ENCODE data around the gene MEGF9. TPM values are rescaled to one million over a fixed set of nuclear protein-coding genes. Genes with fewer than 3 reads are reported as not detected.
"Not testable (repeated sequence)": the region's sequence is repeated elsewhere in the genome, so short reads cannot be mapped to it uniquely, and the experiment has no call there.

Gene MEGF9
- total RNA-seq, 4 donors from 2014 or later = 19.7 to 24.7 (median 21.5) TPM

DNA sequence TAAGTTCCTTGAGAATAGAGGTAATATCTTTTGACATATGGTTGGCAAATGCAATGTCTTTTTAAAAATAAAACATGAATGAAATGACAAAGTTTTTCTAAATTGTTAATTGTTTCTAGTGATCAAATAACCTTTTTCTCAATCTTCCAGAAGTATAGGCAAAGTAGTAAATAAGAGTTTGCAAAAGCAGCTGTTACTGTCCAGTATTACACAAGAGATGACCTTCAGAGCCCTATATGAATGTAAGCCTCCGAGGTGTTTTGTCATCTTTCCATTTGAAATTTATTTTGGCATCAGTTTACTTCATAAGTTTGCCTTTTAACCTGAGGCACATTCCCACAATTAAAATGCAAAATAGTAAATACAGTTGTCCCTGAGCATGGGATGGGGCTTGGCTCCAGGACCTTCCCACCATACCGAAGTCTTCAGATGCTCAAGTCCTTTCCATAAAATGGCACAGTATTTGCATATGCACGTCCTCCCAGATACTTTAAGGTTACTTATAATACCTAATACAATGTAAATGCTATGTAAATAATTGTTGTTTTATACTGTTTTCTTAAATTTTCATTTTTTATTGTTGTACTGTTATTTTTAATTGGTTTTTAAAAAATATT lies 65.6 kb downstream of the MEGF9 start:
- no peak for TF ChIP-seq POLR2A (IDR thresholded peaks at IDR 0.05)
- TF ChIP-seq POLR2AphosphoS5 (IDR thresholded peaks at IDR 0.05) = no peak
- TF ChIP-seq EP300 (IDR thresholded peaks at IDR 0.05) = no peak
- TF ChIP-seq, protein P1, sequence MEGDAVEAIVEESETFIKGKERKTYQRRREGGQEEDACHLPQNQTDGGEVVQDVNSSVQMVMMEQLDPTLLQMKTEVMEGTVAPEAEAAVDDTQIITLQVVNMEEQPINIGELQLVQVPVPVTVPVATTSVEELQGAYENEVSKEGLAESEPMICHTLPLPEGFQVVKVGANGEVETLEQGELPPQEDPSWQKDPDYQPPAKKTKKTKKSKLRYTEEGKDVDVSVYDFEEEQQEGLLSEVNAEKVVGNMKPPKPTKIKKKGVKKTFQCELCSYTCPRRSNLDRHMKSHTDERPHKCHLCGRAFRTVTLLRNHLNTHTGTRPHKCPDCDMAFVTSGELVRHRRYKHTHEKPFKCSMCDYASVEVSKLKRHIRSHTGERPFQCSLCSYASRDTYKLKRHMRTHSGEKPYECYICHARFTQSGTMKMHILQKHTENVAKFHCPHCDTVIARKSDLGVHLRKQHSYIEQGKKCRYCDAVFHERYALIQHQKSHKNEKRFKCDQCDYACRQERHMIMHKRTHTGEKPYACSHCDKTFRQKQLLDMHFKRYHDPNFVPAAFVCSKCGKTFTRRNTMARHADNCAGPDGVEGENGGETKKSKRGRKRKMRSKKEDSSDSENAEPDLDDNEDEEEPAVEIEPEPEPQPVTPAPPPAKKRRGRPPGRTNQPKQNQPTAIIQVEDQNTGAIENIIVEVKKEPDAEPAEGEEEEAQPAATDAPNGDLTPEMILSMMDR (IDR thresholded peaks at IDR 0.05) = no peak
- 90 to 96% methylated on average over 2 to 3 of the region's 3 CpGs for WGBS, 2 donors (ENCODE audit: low coverage in 1 of 2)
- Histone ChIP-seq H3K36me3 (no peaks in the 10 kb centered on the region), H3K27me3 (no peaks in the 10 kb centered on the region), H3K9me3 (no peaks in the 10 kb centered on the region), H3K4me1 (no peaks in the 10 kb centered on the region), H3K4me3 (no peak overlapping the region), H3K27ac (no peak overlapping the region)
- no peak for ATAC-seq

DNA sequence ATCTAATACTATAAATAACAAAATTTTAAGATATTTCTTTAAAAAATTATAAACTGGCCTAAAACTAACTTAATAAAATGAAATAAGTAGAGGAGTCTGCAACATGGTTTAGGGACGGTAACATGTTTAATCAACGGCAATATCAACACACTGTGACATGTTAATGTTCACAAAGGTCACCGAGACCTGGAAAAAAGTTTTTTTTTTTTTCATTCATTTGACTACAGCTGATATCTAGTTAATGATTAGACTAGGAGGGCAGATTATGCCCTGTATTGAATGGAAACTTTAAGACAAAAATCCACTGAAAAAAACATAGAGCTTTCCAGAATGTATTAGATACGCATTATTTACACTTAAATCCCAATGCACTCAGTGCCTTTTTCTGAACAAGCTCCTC lies 67.3 kb downstream of the MEGF9 start:
- TF ChIP-seq POLR2AphosphoS5 (IDR thresholded peaks at IDR 0.05) (no peak), POLR2A (IDR thresholded peaks at IDR 0.05) (no peak), EP300 (IDR thresholded peaks at IDR 0.05) (no peak)
- TF ChIP-seq, protein P1 (IDR thresholded peaks at IDR 0.05) = no peak
- Histone ChIP-seq H3K9me3 (no peaks in the 10 kb centered on the region), H3K36me3 (no peaks in the 10 kb centered on the region), H3K27ac (no peak overlapping the region), H3K27me3 (no peaks in the 10 kb centered on the region), H3K4me3 (no peak overlapping the region), H3K4me1 (no peaks in the 10 kb centered on the region)
- no peak for ATAC-seq
- WGBS, 2 donors (ENCODE audit: low coverage in 1 of 2) = 95 to 98% methylated on average over 4 of the region's 4 CpGs

DNA sequence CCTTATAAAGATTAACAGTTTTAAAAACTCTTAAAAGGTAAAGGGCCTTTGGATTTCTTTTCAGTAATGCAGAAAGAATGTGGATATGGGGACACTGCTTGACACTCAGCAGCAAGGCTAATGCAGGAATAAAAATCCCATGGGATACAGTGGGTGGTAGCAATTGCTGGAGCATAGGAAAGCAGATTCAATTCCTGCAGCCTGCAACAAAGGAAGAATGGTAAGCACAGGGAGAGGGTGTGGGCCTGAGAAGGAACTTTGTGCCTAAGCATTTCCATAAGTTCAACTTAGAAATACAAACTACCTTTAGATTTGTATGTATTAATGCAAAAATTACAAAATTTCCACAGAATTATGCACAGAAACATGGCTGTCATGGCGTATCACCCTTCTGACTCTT lies 68.5 kb downstream of the MEGF9 start:
- ATAC-seq = no peak
- Histone ChIP-seq H3K4me1 (no peaks in the 10 kb centered on the region), H3K27ac (no peak overlapping the region), H3K27me3 (no peaks in the 10 kb centered on the region), H3K36me3 (no peaks in the 10 kb centered on the region), H3K4me3 (no peak overlapping the region), H3K9me3 (no peaks in the 10 kb centered on the region)
- TF ChIP-seq POLR2A (IDR thresholded peaks at IDR 0.05) = no peak
- TF ChIP-seq EP300 (IDR thresholded peaks at IDR 0.05) = no peak
- WGBS, 2 donors (ENCODE audit: low coverage in 1 of 2) = 95 to 100% methylated on average over 1 of the region's 1 CpG

DNA sequence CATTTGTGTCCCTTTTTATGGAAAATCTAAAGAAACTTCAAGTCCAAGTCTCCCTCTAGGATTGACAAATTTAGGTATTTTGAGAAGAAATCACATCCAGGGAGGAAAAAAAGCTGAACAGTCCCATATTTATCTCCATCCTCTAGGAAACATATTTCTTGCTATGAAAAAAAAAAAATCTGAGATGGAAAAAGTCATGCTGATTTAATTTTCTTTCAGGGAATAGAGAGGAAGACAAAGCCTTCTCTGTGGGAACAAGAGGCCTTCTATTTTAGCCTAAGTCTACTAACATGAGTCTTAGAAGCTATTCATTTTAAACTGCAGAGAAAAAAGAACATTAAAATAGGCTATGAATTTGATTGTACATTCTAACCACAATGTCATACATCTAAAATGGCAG lies 71.2 kb downstream of the MEGF9 start:
- H3K4me1 ChIP-seq = no peaks in the 10 kb centered on the region
- no peak for ATAC-seq
- no peaks in the 10 kb centered on the region for H3K36me3 ChIP-seq
- H3K27ac ChIP-seq = no peak overlapping the region
- no peaks in the 10 kb centered on the region for H3K9me3 ChIP-seq
- H3K4me3 ChIP-seq = no peak overlapping the region
- TF ChIP-seq POLR2A (IDR thresholded peaks at IDR 0.05) (no peak), POLR2AphosphoS5 (IDR thresholded peaks at IDR 0.05) (no peak), EP300 (IDR thresholded peaks at IDR 0.05) (no peak)
- TF ChIP-seq, protein P1 (IDR thresholded peaks at IDR 0.05) = no peak
- H3K27me3 ChIP-seq = no peaks in the 10 kb centered on the region

DNA sequence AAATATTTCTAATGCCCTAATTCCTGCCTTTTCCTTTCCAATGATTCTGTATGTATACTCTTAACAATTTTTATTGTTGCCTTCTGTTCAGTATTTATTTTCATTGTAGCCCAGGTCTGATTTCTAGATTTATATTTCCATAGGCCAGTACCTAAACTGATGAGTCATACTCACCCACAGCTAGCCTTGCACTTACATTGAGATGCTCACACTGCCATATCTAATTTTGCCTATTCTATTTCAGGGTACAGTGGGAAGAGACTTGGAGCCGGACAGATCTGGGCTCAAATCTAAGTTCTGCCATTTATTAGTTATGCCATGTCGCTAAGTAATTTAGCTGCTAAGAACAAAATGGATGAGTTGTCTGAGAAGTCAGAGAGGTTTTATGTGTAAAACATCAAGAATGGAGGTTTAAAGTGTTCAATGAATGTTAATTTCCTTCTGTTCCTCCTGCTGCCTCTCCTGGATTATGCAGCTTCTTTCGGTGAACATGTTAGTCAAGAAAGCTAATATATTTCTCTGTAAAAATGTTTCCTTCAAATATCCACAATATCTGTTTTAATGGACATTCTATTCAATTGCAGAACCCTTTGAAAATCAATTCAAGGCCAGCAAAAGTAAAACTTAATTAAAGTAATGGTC lies 72.0 kb downstream of the MEGF9 start:
- no peaks in the 10 kb centered on the region for H3K9me3 ChIP-seq
- H3K27ac ChIP-seq = no peak overlapping the region
- 96 to 100% methylated on average over 2 to 3 of the region's 3 CpGs for WGBS, 2 donors (ENCODE audit: low coverage in 1 of 2)
- H3K27me3 ChIP-seq = no peaks in the 10 kb centered on the region
- H3K36me3 ChIP-seq = no peaks in the 10 kb centered on the region
- H3K4me1 ChIP-seq = no peaks in the 10 kb centered on the region
- no peak for TF ChIP-seq EP300 (IDR thresholded peaks at IDR 0.05)
- TF ChIP-seq POLR2AphosphoS5 (IDR thresholded peaks at IDR 0.05) = no peak
- no peak for TF ChIP-seq POLR2A (IDR thresholded peaks at IDR 0.05)
- TF ChIP-seq, protein P1 (IDR thresholded peaks at IDR 0.05) = no peak
- no peak overlapping the region for H3K4me3 ChIP-seq
- ATAC-seq = no peak

DNA sequence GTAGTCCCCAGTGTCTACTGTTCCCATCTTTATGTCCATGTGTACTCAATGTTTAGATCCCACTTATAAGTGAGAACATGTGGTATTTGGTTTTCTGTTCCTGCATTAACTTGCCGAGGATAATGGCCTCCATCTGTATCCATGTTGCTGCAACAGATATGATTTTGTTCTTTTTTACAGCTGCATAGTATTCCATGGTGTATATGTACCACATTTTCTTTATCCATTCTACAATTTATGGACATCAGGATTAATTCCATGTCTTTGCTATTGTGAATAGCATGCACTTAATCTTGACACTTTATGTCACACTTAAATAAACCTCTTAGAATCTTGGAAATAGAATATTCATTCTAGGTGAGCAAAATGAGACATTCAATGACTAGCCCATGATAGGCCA lies 73.4 kb downstream of the MEGF9 start:
- H3K36me3 ChIP-seq, H3K9me3 ChIP-seq, H3K4me1 ChIP-seq, ATAC-seq, H3K27me3 ChIP-seq, H3K4me3 ChIP-seq, H3K27ac ChIP-seq: not testable (repeated sequence)
- WGBS, 2 donors (ENCODE audit: low coverage in 1 of 2) = 100% methylated on average over 1 of the region's 1 CpG; no CpG with 5 or more reads in 1 of the 2 donors

Data from gastroesophageal sphincter (tissue), 4 donors.